HG02884 (cell line): ENCODE results near the gene TNRC6B.
"Not testable (repeated sequence)": the region's sequence is repeated elsewhere in the genome, so short reads cannot be mapped to it uniquely, and the experiment has no call there.

Experiments used
- ATAC-seq: cut with Tn5 transposase; IDR thresholded peaks from one replicate; pipeline ENCODE4 v1.9.1; 2021; ENCODE audit warnings: mild to moderate bottlenecking, moderate library complexity; ENCODE audit not compliant: unreplicated experiment

The TNRC6B gene

GRCh38 chr22:40177738-40178416 is at the start of gene TNRC6B:
TNRC6B (plus strand) TSS chr22:40177925; CDS start chr22:40178136, 211 bp downstream.
- ATAC-seq = peak; percentile 80

GRCh38 chr22:40128989-40129388 is 48.7 kb upstream of the TNRC6B start:
- ATAC-seq = no peak

GRCh38 chr22:40137132-40137531 is 40.6 kb upstream of the TNRC6B start:
- no peak for ATAC-seq

- ATAC-seq = no peak
Observed at GRCh38 chr22:40138866-40139265, 38.9 kb upstream of the TNRC6B start.

- ATAC-seq = no peak
Observed at GRCh38 chr22:40147388-40148176, 30.1 kb upstream of the TNRC6B start.

- no peak for ATAC-seq
Observed at GRCh38 chr22:40153192-40153591, 24.5 kb upstream of the TNRC6B start.

- ATAC-seq = no peak
Observed at GRCh38 chr22:40153705-40154104, 24.0 kb upstream of the TNRC6B start.

- no peak for ATAC-seq
Observed at GRCh38 chr22:40156001-40156516, 21.7 kb upstream of the TNRC6B start.

GRCh38 chr22:40156682-40157081 is 21.0 kb upstream of the TNRC6B start:
- not testable (repeated sequence) for ATAC-seq

- ATAC-seq = no peak
Observed at GRCh38 chr22:40157330-40157945, 20.3 kb upstream of the TNRC6B start.

GRCh38 chr22:40161194-40161593 is 16.5 kb upstream of the TNRC6B start:
- no peak for ATAC-seq

GRCh38 chr22:40165537-40165936 is 12.2 kb upstream of the TNRC6B start:
- not testable (repeated sequence) for ATAC-seq

- ATAC-seq = no peak
Observed at GRCh38 chr22:40175611-40176244, 2.0 kb upstream of the TNRC6B start.

GRCh38 chr22:40176921-40177737 is 596 bp upstream of the TNRC6B start:
- ATAC-seq = no peak

GRCh38 chr22:40178417-40179409 is 988 bp downstream of the TNRC6B start:
- no peak for ATAC-seq

GRCh38 chr22:40179526-40179925 is 1.8 kb downstream of the TNRC6B start:
- no peak for ATAC-seq

GRCh38 chr22:40180403-40180802 is 2.7 kb downstream of the TNRC6B start:
- ATAC-seq = no peak

- ATAC-seq = no peak
Observed at GRCh38 chr22:40181323-40181722, 3.6 kb downstream of the TNRC6B start.

GRCh38 chr22:40182231-40182835 is 4.6 kb downstream of the TNRC6B start:
- no peak for ATAC-seq
